ENCODE measurements around the gene ICA1.

DNA sequence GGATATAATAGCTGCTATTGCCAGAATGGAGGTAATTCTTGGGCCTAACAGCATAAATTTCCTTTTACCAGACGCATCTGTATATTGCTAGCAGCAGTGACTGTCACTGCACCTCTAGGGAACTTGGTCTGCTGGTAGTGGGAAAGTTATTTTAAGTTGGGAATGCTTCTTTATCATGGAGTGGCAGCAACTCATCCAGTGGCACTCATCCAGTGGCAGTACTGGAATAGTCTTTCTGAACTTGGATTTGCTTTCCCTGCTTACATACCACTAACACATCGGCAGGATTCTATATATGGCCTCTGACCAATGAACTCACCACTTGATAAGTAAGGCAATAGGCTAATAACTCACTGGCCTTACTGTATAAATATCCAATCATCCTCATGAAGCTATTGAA, 22.0 kb upstream of the ICA1 start:
- no peak for TF ChIP-seq JUND (IDR thresholded peaks at IDR 0.05)
- TF ChIP-seq, protein P1, sequence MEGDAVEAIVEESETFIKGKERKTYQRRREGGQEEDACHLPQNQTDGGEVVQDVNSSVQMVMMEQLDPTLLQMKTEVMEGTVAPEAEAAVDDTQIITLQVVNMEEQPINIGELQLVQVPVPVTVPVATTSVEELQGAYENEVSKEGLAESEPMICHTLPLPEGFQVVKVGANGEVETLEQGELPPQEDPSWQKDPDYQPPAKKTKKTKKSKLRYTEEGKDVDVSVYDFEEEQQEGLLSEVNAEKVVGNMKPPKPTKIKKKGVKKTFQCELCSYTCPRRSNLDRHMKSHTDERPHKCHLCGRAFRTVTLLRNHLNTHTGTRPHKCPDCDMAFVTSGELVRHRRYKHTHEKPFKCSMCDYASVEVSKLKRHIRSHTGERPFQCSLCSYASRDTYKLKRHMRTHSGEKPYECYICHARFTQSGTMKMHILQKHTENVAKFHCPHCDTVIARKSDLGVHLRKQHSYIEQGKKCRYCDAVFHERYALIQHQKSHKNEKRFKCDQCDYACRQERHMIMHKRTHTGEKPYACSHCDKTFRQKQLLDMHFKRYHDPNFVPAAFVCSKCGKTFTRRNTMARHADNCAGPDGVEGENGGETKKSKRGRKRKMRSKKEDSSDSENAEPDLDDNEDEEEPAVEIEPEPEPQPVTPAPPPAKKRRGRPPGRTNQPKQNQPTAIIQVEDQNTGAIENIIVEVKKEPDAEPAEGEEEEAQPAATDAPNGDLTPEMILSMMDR (IDR thresholded peaks at IDR 0.05; ENCODE audit: low read depth, low read length, missing input control), result no peak
